Measurements from ENCODE around the gene CECR2. TPM values are rescaled to one million over a fixed set of nuclear protein-coding genes. Genes with fewer than 3 reads are reported as not detected.
A peak's percentile ranks its signal among the peaks of the same experiment; 100 is the strongest.

Gene CECR2
- total RNA-seq, 1 donor from 2014 or later, result 67.8 TPM

GRCh38 chr22:17350292-17350691 is 19.0 kb upstream of the CECR2 start:
- H3K9me3 Mint-ChIP-seq, result peaks cover 2% of the 10 kb centered on the region
- no peak overlapping the region for H3K9ac ChIP-seq
- H3K4me1 Mint-ChIP-seq, result peaks cover 6% of the 10 kb centered on the region
- no peak overlapping the region for H3K4me3 ChIP-seq
- no peaks in the 10 kb centered on the region for H3K9me3 ChIP-seq (ENCODE audit: low read depth)
- no peaks in the 10 kb centered on the region for H3K4me1 ChIP-seq
- H3K27me3 ChIP-seq, result no peaks in the 10 kb centered on the region
- H3K79me2 ChIP-seq (ENCODE audit: low read depth), result no peaks in the 10 kb centered on the region
- no peak for DNase-seq (ENCODE audit: low spot score)
- H3K36me3 ChIP-seq, result no peaks in the 10 kb centered on the region
- H3F3A ChIP-seq (ENCODE audit: low read depth), result no peaks in the 10 kb centered on the region
- H2AFZ ChIP-seq (replicated peaks), result no peak overlapping the region
- peaks cover 5% of the 10 kb centered on the region for H3K27me3 Mint-ChIP-seq (ENCODE audit: insufficient read depth, low read depth)
- no peak overlapping the region for H3K4me3 Mint-ChIP-seq
- H3K27ac Mint-ChIP-seq, result no peak overlapping the region
- TF ChIP-seq CTCF (IDR thresholded peaks at IDR 0.05) (no peak), EZH2 (IDR thresholded peaks at IDR 0.05) (no peak), EZH2phosphoT487 (IDR thresholded peaks at IDR 0.05) (no peak)
- no peaks in the 10 kb centered on the region for H4K20me1 ChIP-seq (ENCODE audit: low read depth)
- no peak overlapping the region for H3K27ac ChIP-seq
- no peak overlapping the region for H3K4me2 ChIP-seq
- H3K36me3 Mint-ChIP-seq, result no peaks in the 10 kb centered on the region

- H3K9me3 Mint-ChIP-seq, result peaks cover 2% of the 10 kb centered on the region
- H3K27me3 ChIP-seq, result no peaks in the 10 kb centered on the region
- no peak overlapping the region for H3K27ac ChIP-seq
Observed at GRCh38 chr22:17352798-17353197, 16.5 kb upstream of the CECR2 start.

GRCh38 chr22:17357688-17358087 is 11.6 kb upstream of the CECR2 start:
- Mint-ChIP-seq H3K9me3 (no peaks in the 10 kb centered on the region), H3K4me3 (peak overlapping the region; percentile 44), H3K27ac (peak overlapping the region; percentile 59), H3K36me3 (no peaks in the 10 kb centered on the region), H3K4me1 (peaks cover 22% of the 10 kb centered on the region), H3K27me3 (ENCODE audit: insufficient read depth, low read depth) (peaks cover 5% of the 10 kb centered on the region)
- peak; percentile 51 for DNase-seq (ENCODE audit: low spot score)
- H3K9ac ChIP-seq, result no peak overlapping the region
- peaks cover 23% of the 10 kb centered on the region for H3K4me1 ChIP-seq
- no peaks in the 10 kb centered on the region for H3K79me2 ChIP-seq (ENCODE audit: low read depth)
- H3F3A ChIP-seq (ENCODE audit: low read depth), result peaks cover 29% of the 10 kb centered on the region
- no peaks in the 10 kb centered on the region for H3K27me3 ChIP-seq
- H4K20me1 ChIP-seq (ENCODE audit: low read depth), result no peaks in the 10 kb centered on the region
- H2AFZ ChIP-seq (replicated peaks), result no peak overlapping the region
- no peak overlapping the region for H3K4me2 ChIP-seq
- no peak for TF ChIP-seq EZH2 (IDR thresholded peaks at IDR 0.05)
- TF ChIP-seq CTCF (IDR thresholded peaks at IDR 0.05), result no peak
- no peak for TF ChIP-seq EZH2phosphoT487 (IDR thresholded peaks at IDR 0.05)
- no peak overlapping the region for H3K4me3 ChIP-seq
- H3K27ac ChIP-seq, result peak overlapping the region; percentile 55
- no peaks in the 10 kb centered on the region for H3K9me3 ChIP-seq (ENCODE audit: low read depth)
- H3K36me3 ChIP-seq, result no peaks in the 10 kb centered on the region

More at GRCh38 chr22:17352798-17353197, 16.5 kb upstream of the CECR2 start:
- Mint-ChIP-seq H3K27ac (no peak overlapping the region), H3K4me3 (no peak overlapping the region), H3K4me1 (peaks cover 12% of the 10 kb centered on the region), H3K27me3 (ENCODE audit: insufficient read depth, low read depth) (peaks cover 3% of the 10 kb centered on the region), H3K36me3 (no peaks in the 10 kb centered on the region)
- Histone ChIP-seq H3K36me3 (no peaks in the 10 kb centered on the region), H3K79me2 (ENCODE audit: low read depth) (no peaks in the 10 kb centered on the region), H3K4me3 (no peak overlapping the region), H3K4me2 (no peak overlapping the region), H3K4me1 (peaks cover 5% of the 10 kb centered on the region), H3F3A (ENCODE audit: low read depth) (peaks cover 8% of the 10 kb centered on the region), H4K20me1 (ENCODE audit: low read depth) (no peaks in the 10 kb centered on the region), H3K9ac (no peak overlapping the region), H2AFZ (replicated peaks) (no peak overlapping the region), H3K9me3 (ENCODE audit: low read depth) (no peaks in the 10 kb centered on the region)
- TF ChIP-seq CTCF (IDR thresholded peaks at IDR 0.05), result no peak
- TF ChIP-seq EZH2phosphoT487 (IDR thresholded peaks at IDR 0.05), result no peak
- TF ChIP-seq EZH2 (IDR thresholded peaks at IDR 0.05), result no peak
- DNase-seq (ENCODE audit: low spot score), result no peak

All from neural progenitor cell (in vitro differentiated cells).